ENCODE measurements around the gene DSCAM. TPM values are rescaled to one million over a fixed set of nuclear protein-coding genes. Genes with fewer than 3 reads are reported as not detected.

DSCAM gene
- total RNA-seq, 1 donor from 2014 or later: not detected

GRCh38 chr21:40011371-40011770 lies 835.6 kb downstream of the DSCAM start:
- peaks cover 40% of the 10 kb centered on the region for H3K9me3 Mint-ChIP-seq (ENCODE audit: unreplicated experiment)
- H3K36me3 Mint-ChIP-seq (ENCODE audit: unreplicated experiment): no peaks in the 10 kb centered on the region
- H3K27ac Mint-ChIP-seq (ENCODE audit: unreplicated experiment): no peak overlapping the region
- TF ChIP-seq, protein P1, sequence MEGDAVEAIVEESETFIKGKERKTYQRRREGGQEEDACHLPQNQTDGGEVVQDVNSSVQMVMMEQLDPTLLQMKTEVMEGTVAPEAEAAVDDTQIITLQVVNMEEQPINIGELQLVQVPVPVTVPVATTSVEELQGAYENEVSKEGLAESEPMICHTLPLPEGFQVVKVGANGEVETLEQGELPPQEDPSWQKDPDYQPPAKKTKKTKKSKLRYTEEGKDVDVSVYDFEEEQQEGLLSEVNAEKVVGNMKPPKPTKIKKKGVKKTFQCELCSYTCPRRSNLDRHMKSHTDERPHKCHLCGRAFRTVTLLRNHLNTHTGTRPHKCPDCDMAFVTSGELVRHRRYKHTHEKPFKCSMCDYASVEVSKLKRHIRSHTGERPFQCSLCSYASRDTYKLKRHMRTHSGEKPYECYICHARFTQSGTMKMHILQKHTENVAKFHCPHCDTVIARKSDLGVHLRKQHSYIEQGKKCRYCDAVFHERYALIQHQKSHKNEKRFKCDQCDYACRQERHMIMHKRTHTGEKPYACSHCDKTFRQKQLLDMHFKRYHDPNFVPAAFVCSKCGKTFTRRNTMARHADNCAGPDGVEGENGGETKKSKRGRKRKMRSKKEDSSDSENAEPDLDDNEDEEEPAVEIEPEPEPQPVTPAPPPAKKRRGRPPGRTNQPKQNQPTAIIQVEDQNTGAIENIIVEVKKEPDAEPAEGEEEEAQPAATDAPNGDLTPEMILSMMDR (IDR thresholded peaks at IDR 0.05): no peak
- DNase-seq (ENCODE audit: extremely low spot score, unreplicated experiment): no peak
- H3K4me3 Mint-ChIP-seq (ENCODE audit: unreplicated experiment): no peak overlapping the region
- H3K27me3 Mint-ChIP-seq (ENCODE audit: unreplicated experiment): no peaks in the 10 kb centered on the region
- no peaks in the 10 kb centered on the region for H3K4me1 Mint-ChIP-seq (ENCODE audit: unreplicated experiment)

- H3K27me3 Mint-ChIP-seq (ENCODE audit: unreplicated experiment): no peaks in the 10 kb centered on the region
- H3K4me1 Mint-ChIP-seq (ENCODE audit: unreplicated experiment): no peaks in the 10 kb centered on the region
- no peaks in the 10 kb centered on the region for H3K36me3 Mint-ChIP-seq (ENCODE audit: unreplicated experiment)
- TF ChIP-seq, protein P1 (IDR thresholded peaks at IDR 0.05): no peak
- peaks cover 39% of the 10 kb centered on the region for H3K9me3 Mint-ChIP-seq (ENCODE audit: unreplicated experiment)
- DNase-seq (ENCODE audit: extremely low spot score, unreplicated experiment): no peak
- H3K4me3 Mint-ChIP-seq (ENCODE audit: unreplicated experiment): no peak overlapping the region
- no peak overlapping the region for H3K27ac Mint-ChIP-seq (ENCODE audit: unreplicated experiment)
Observed at GRCh38 chr21:40002978-40003377, 844.0 kb downstream of the DSCAM start.

DNA sequence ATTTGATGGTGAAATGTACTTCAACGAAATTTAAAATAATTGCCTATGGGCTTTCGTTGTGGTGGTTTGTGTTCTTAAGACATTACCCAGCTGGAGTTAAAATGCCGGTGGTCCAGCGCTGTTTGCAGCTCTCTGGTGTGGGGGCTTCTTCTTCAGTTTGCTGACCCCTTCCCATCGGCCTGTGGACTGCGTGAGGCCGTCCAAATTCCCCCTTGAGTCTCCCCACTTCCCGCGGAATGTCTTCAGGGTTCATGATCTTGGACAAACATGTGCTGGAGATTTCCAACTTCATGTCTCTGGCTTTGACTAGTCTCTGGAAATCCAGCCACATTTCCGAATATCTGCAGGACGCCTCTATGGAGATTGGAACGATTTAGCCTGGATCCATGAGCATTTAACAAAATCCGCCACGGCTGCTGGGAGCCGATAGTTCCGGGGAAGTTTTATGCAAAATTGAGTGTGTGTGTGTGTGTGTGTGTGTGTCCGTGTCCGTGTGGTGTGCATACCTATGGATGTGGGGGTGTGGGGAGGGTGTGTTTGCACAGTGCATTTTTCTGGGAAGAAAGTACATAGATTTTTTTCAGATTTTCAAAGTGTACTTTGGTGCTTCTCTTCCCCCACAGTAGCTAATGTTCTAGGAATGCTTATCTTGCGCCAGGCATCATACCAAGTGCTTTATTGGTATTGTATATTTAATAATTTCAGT lies 862.5 kb downstream of the DSCAM start:
- DNase-seq (ENCODE audit: extremely low spot score, unreplicated experiment): no peak
- Mint-ChIP-seq H3K36me3 (ENCODE audit: unreplicated experiment) (no peaks in the 10 kb centered on the region), H3K27me3 (ENCODE audit: unreplicated experiment) (no peaks in the 10 kb centered on the region), H3K9me3 (ENCODE audit: unreplicated experiment) (peaks cover 26% of the 10 kb centered on the region), H3K4me3 (ENCODE audit: unreplicated experiment) (no peak overlapping the region), H3K4me1 (ENCODE audit: unreplicated experiment) (no peaks in the 10 kb centered on the region), H3K27ac (ENCODE audit: unreplicated experiment) (no peak overlapping the region)
- TF ChIP-seq, protein P1 (IDR thresholded peaks at IDR 0.05): no peak

- no peak overlapping the region for H3K27ac Mint-ChIP-seq (ENCODE audit: unreplicated experiment)
- TF ChIP-seq, protein P1 (IDR thresholded peaks at IDR 0.05): no peak
- no peak for DNase-seq (ENCODE audit: extremely low spot score, unreplicated experiment)
- H3K27me3 Mint-ChIP-seq (ENCODE audit: unreplicated experiment): no peaks in the 10 kb centered on the region
- H3K9me3 Mint-ChIP-seq (ENCODE audit: unreplicated experiment): peaks cover 42% of the 10 kb centered on the region
- H3K4me1 Mint-ChIP-seq (ENCODE audit: unreplicated experiment): no peaks in the 10 kb centered on the region
- no peak overlapping the region for H3K4me3 Mint-ChIP-seq (ENCODE audit: unreplicated experiment)
- H3K36me3 Mint-ChIP-seq (ENCODE audit: unreplicated experiment): no peaks in the 10 kb centered on the region
Observed at GRCh38 chr21:39980241-39980820, 866.6 kb downstream of the DSCAM start.

- Mint-ChIP-seq H3K4me1 (ENCODE audit: unreplicated experiment) (no peaks in the 10 kb centered on the region), H3K9me3 (ENCODE audit: unreplicated experiment) (peaks cover 42% of the 10 kb centered on the region), H3K4me3 (ENCODE audit: unreplicated experiment) (no peak overlapping the region), H3K27ac (ENCODE audit: unreplicated experiment) (no peak overlapping the region), H3K36me3 (ENCODE audit: unreplicated experiment) (no peaks in the 10 kb centered on the region), H3K27me3 (ENCODE audit: unreplicated experiment) (no peaks in the 10 kb centered on the region)
- TF ChIP-seq, protein P1 (IDR thresholded peaks at IDR 0.05): no peak
- no peak for DNase-seq (ENCODE audit: extremely low spot score, unreplicated experiment)
Observed at GRCh38 chr21:39979321-39979720, 867.6 kb downstream of the DSCAM start.

All from osteocyte (in vitro differentiated cells).